Measurements from ENCODE around the gene MLEC. TPM values are rescaled to one million over a fixed set of nuclear protein-coding genes. Genes with fewer than 3 reads are reported as not detected.

Gene MLEC
- total RNA-seq, 1 donor from 2014 or later: 47.5 TPM

DNA sequence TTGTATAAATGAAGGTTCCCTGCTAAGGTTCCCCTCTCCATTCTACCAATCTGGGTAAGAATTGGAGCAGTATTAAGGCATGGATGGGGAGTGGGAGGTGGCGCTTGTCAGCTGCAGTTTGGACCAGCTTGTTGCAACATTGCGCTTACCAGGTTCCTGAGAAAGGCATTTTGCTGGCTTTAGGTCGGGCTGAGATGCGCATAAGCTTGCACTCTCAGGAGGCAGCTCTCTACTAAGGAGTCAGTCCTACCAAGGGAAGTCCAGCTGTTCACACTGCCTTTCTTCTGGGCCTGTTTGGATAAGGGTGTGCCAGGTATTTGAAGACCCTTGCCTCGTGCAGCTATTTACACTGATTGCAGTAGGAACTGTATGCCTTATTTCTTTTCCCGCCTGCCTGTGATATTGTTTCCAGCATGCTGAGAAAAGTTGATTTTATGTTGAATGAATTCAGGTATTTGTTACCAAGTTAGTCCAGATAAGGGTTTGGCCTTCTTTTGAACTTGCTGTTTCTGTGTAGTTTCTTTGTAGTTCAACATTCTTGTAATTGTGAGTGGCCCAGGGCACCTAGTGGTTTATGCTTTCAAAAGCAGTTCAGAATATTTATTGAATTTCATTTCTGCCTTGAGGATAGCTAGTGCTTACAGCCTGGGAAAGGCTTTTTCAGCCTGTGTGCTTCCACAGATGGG lies 2.6 kb downstream of the MLEC start:
- Histone ChIP-seq H3K9me3 (no peaks in the 10 kb centered on the region), H3K36me3 (peaks cover 7 to 9% of the 10 kb centered on the region in 2 donors), H3K4me1 (peaks cover 7 to 28% of the 10 kb centered on the region in 2 donors), H3K27me3 (no peaks in the 10 kb centered on the region), H3K27ac (no peak overlapping the region), H3K4me3 (peak overlapping the region; percentile 75 to 99)
- no peak for TF ChIP-seq CTCF (IDR thresholded peaks at IDR 0.05)
- no peak for DNase-seq (ENCODE audit: low spot score in 2 of 2)
- intact Hi-C loops (cut with DNase I): no loop called here

DNA sequence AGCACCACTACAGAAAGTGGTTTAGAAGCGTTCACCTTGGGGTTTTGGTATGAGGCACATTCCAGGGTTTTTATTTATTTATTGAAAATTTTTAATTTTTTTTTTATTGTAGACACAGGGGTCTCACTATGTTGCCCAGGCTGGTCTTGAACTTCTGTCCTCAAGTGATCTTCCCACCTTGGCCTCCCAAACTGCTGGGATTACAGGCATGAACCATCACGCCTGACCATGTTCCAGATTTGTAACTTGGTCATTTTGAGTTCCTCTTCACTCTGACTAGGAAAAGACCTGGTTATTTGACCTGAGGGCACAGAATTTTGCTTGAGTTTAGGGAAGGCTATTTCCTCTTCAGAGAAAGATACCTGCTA lies 3.1 kb downstream of the MLEC start:
- peaks cover 12 to 14% of the 10 kb centered on the region in 2 donors for H3K36me3 ChIP-seq
- no peaks in the 10 kb centered on the region for H3K9me3 ChIP-seq
- no peak for TF ChIP-seq CTCF (IDR thresholded peaks at IDR 0.05)
- intact Hi-C loops (cut with DNase I): no loop called here
- no peak overlapping the region for H3K4me3 ChIP-seq
- no peak for DNase-seq (ENCODE audit: low spot score in 2 of 2)
- H3K27me3 ChIP-seq: no peaks in the 10 kb centered on the region
- H3K27ac ChIP-seq: no peak overlapping the region
- peaks cover 7 to 28% of the 10 kb centered on the region in 2 donors for H3K4me1 ChIP-seq

DNA sequence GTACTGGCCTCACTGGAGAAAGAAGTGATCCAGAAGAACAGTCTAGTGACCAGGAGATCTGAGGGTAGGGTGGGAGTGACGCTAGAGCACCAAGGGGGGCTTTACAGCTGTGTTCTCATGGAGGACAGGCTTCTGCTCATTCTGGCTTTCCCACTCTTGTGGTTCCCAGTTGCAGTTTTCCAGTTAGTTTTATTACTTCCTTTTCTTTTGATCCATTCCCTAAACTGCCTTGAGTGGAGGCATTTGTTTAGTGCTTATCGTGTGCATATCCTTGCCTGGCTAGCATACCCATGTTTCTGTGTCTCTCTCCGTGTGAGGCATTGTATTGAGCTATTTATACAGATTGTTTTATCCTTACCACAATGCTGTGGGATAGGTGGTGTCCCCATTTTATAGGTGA lies 4.0 kb downstream of the MLEC start:
- Histone ChIP-seq H3K36me3 (peaks cover 21 to 23% of the 10 kb centered on the region in 2 donors), H3K4me1 (peaks cover 7 to 22% of the 10 kb centered on the region in 2 donors), H3K4me3 (no peak overlapping the region), H3K27me3 (no peaks in the 10 kb centered on the region), H3K27ac (no peak overlapping the region), H3K9me3 (no peaks in the 10 kb centered on the region)
- no peak for TF ChIP-seq CTCF (IDR thresholded peaks at IDR 0.05)
- intact Hi-C loops (cut with DNase I): no loop called here
- DNase-seq (ENCODE audit: low spot score in 2 of 2): no peak

- H3K36me3 ChIP-seq: peaks cover 31 to 37% of the 10 kb centered on the region in 2 donors
- intact Hi-C loops (cut with DNase I): no loop called here
- no peaks in the 10 kb centered on the region for H3K9me3 ChIP-seq
- no peak for DNase-seq (ENCODE audit: low spot score in 2 of 2)
- H3K27me3 ChIP-seq: no peaks in the 10 kb centered on the region
- TF ChIP-seq CTCF (IDR thresholded peaks at IDR 0.05): no peak
- peaks cover 7 to 21% of the 10 kb centered on the region in 2 donors for H3K4me1 ChIP-seq
- no peak overlapping the region for H3K27ac ChIP-seq
- H3K4me3 ChIP-seq: no peak overlapping the region
Observed at GRCh38 chr12:120692524-120693033, 5.6 kb downstream of the MLEC start.

DNA sequence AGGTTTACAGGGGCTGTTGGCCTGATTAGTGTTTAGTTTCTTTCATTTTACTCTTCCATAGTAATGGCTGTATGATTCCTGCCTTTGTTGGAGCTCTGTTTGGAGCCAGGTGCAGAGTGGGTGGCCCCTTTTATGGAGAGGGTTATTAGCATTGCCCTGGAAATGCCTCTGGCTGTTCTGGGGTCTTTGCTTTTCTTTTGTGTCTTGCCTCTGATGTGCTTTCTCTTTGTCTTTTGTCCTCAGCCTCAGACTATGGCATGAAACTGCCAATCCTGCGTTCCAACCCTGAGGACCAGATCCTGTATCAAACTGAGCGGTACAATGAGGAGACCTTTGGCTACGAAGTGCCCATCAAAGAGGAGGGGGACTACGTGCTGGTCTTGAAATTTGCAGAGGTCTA lies 6.9 kb downstream of the MLEC start:
- Histone ChIP-seq H3K27me3 (no peaks in the 10 kb centered on the region), H3K27ac (no peak overlapping the region), H3K4me3 (no peak overlapping the region), H3K36me3 (peaks cover 40 to 50% of the 10 kb centered on the region in 2 donors), H3K9me3 (no peaks in the 10 kb centered on the region), H3K4me1 (peaks cover 3 to 11% of the 10 kb centered on the region in 2 donors)
- intact Hi-C loops (cut with DNase I): no loop called here
- no peak for TF ChIP-seq CTCF (IDR thresholded peaks at IDR 0.05)
- DNase-seq (ENCODE audit: low spot score in 2 of 2): no peak

Data from ascending aorta (tissue), 2 donors.